MM.1S (cell line): Measurements from ENCODE around the gene DHRS7.

ENCODE experiments used
- EZH2 ChIP-seq: fragments of 300-600 bp; sonication (generic); optimal IDR thresholded peaks from 2 replicates; pipeline ENCODE3; 2017; ENCODE audit warnings: low read depth, mild to moderate bottlenecking, antibody characterized with exemption, low read length, mixed read lengths
- EZH2phosphoT487 ChIP-seq: fragments of 300-600 bp; sonication (generic); IDR thresholded peaks from 2 replicates; pipeline ENCODE4 v1.6.1; 2018; ENCODE audit warnings: antibody characterized with exemption, low read length
- TF ChIP-seq, protein P1 (sequence below): fragments of 300-600 bp; sonication (generic); IDR thresholded peaks from 2 replicates; pipeline ENCODE4 v1.5.1; 2016; ENCODE audit warnings: antibody characterized with exemption, low read length, mixed read lengths

DNA sequence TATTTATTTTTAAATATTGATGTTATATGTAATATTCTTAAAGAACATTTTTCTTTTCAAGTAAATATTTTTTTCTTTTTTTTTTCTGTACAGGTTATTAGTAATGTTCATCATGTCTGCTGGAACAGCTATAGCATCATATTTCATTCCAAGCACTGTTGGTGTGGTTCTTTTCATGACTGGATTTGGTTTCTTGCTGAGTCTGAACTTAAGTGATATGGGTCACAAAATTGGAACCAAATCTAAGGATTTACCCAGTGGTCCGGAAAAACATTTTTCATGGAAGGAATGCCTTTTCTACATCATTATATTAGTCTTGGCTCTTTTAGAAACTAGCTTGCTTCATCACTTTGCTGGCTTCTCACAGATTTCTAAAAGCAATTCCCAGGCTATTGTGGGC lies 50.3 kb downstream of the DHRS7 start:
- TF ChIP-seq, protein P1, sequence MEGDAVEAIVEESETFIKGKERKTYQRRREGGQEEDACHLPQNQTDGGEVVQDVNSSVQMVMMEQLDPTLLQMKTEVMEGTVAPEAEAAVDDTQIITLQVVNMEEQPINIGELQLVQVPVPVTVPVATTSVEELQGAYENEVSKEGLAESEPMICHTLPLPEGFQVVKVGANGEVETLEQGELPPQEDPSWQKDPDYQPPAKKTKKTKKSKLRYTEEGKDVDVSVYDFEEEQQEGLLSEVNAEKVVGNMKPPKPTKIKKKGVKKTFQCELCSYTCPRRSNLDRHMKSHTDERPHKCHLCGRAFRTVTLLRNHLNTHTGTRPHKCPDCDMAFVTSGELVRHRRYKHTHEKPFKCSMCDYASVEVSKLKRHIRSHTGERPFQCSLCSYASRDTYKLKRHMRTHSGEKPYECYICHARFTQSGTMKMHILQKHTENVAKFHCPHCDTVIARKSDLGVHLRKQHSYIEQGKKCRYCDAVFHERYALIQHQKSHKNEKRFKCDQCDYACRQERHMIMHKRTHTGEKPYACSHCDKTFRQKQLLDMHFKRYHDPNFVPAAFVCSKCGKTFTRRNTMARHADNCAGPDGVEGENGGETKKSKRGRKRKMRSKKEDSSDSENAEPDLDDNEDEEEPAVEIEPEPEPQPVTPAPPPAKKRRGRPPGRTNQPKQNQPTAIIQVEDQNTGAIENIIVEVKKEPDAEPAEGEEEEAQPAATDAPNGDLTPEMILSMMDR = no peak
- TF ChIP-seq EZH2 (no peak), EZH2phosphoT487 (no peak)
